Natural killer cell treated with Interleukin-12 subunit alpha and Interleukin-12 subunit beta and Interleukin-15 and Interleukin-18, amount 100 ng/mL, for 72 hours (primary cell): ENCODE results near the gene B4GAT1. TPM values are rescaled to one million over a fixed set of nuclear protein-coding genes. Genes with fewer than 3 reads are reported as not detected.
"Not testable (repeated sequence)": the region's sequence is repeated elsewhere in the genome, so short reads cannot be mapped to it uniquely, and the experiment has no call there.

ENCODE experiments used
- ATAC-seq, 2 donors: fragments of 150-1000 bp; cut with Tn5 transposase in 1 of 2; sonication (Bioruptor Pico), chemical (Tn5 transposase) in 1 of 2; 2 replicates each; pipeline ENCODE4 v1.10.0; 2021
- DNase-seq: peaks from one replicate; pipeline ENCODE4 v3.0.0; 2022; ENCODE audit warnings: low spot score
- H3K27ac Mint-ChIP-seq, 2 donors: 1 replicate in 1 of 2; 2 replicates in 1 of 2; pipeline ENCODE4 v1.8.0; 2022; ENCODE audit warnings: mixed read lengths in 2 of 2, mild to moderate bottlenecking in 1 of 2, moderate library complexity in 1 of 2
- H3K27me3 Mint-ChIP-seq, 2 donors: 1 replicate in 1 of 2; 2 replicates in 1 of 2; pipeline ENCODE4 v1.8.0; 2022; ENCODE audit warnings: mixed read lengths in 2 of 2
- H3K36me3 Mint-ChIP-seq: one replicate; pipeline ENCODE4 v1.8.0; 2022; ENCODE audit warnings: mixed read lengths
- H3K4me1 Mint-ChIP-seq, 2 donors: 1 replicate in 1 of 2; 2 replicates in 1 of 2; pipeline ENCODE4 v1.8.0; 2022; ENCODE audit warnings: low read depth in 2 of 2, mixed read lengths in 2 of 2, mild to moderate bottlenecking in 1 of 2
- H3K4me3 Mint-ChIP-seq: one replicate; pipeline ENCODE4 v1.8.0; 2022; ENCODE audit warnings: mixed read lengths
- H3K9me3 Mint-ChIP-seq: 2 replicates; pipeline ENCODE4 v1.8.0; 2022; ENCODE audit warnings: mixed read lengths
- total RNA-seq, 2 donors: library from RNA; stranded (reverse); gene quantifications; one replicate each; pipeline ENCODE4 v1.2.3, GENCODE V29; 2022

B4GAT1 gene
- 1 to 10 TPM; 3.5 to 5.4 TPM for total RNA-seq

- DNase-seq (peak; percentile 83), ATAC-seq (peak; percentile 76 to 80)
- Mint-ChIP-seq H3K4me1 (peaks cover 29 to 39% of the 10 kb centered on the region in 2 donors), H3K27me3 (peaks cover 0 to 2% of the 10 kb centered on the region in 2 donors), H3K27ac (peak within 1 kb of the TSS; percentile 89 to 99), H3K36me3 (peaks cover 7% of the 10 kb centered on the region), H3K9me3 (no peaks in the 10 kb centered on the region), H3K4me3 (peak within 1 kb of the TSS; percentile 89)
These were observed at the start of gene B4GAT1 for GRCh38 chr11:66347425-66348276. TSS of gene B4GAT1 (minus strand) at chr11:66347629. CDS start at chr11:66347545, 84 bp downstream.

DNA sequence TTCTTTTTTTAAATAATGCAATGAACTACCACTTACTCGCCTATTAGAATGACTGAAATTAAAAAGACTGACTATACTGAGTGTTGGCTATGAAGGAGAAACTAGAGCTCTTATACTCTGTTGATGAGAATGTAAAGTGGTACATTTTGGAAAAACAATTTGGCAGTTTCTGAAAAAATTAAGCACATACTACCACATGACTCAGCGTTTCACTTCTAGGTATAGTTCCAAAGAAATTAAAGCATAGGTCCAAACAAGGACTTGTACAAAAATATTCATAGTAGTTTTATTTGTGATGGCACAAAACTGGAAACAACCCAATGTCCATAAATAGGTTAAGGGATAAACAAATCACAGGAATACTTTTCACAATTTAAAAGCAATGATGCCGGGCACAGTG is 46.5 kb upstream of the B4GAT1 start:
- ATAC-seq (no peak), DNase-seq (no peak)
- H3K9me3 Mint-ChIP-seq, result no peaks in the 10 kb centered on the region
- H3K27me3 Mint-ChIP-seq, result peaks cover 8 to 20% of the 10 kb centered on the region in 2 donors
- H3K27ac Mint-ChIP-seq, result no peak overlapping the region
- no peaks in the 10 kb centered on the region for H3K36me3 Mint-ChIP-seq
- no peaks in the 10 kb centered on the region for H3K4me1 Mint-ChIP-seq
- no peak overlapping the region for H3K4me3 Mint-ChIP-seq

DNA sequence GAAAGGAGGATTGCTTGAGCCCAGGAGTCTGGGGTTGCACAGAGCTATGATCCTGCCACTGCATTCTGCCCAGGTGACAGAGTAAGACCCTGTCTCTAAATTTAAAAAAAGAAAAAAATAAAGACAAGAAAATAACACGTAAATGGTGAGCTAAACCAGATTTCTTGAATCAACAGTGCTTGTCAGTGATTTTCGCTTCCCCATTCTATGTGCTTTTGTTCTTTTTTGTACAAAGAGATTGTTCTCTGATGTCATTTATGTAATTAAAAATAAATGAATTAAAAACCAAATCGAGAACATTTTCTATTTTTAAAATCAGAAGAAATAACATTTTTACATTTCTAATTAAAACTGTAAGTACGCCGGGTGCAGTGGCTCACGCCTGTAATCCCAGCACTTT is 43.9 kb upstream of the B4GAT1 start:
- ATAC-seq (no peak), DNase-seq (no peak)
- H3K27ac Mint-ChIP-seq, result no peak overlapping the region
- H3K27me3 Mint-ChIP-seq, result peaks cover 6 to 16% of the 10 kb centered on the region in 2 donors
- H3K4me1 Mint-ChIP-seq, result peaks cover under 1 to 1% of the 10 kb centered on the region in 2 donors
- H3K4me3 Mint-ChIP-seq, result no peak overlapping the region
- no peaks in the 10 kb centered on the region for H3K36me3 Mint-ChIP-seq
- H3K9me3 Mint-ChIP-seq, result no peaks in the 10 kb centered on the region

GRCh38 chr11:66388780-66389386 is 41.5 kb upstream of the B4GAT1 start:
- Mint-ChIP-seq H3K27ac (no peak overlapping the region), H3K27me3 (peaks cover 6 to 15% of the 10 kb centered on the region in 2 donors), H3K4me1 (peaks cover 4 to 6% of the 10 kb centered on the region in 2 donors), H3K9me3 (no peaks in the 10 kb centered on the region), H3K4me3 (no peak overlapping the region), H3K36me3 (no peaks in the 10 kb centered on the region)
- ATAC-seq, result peak; percentile 57 to 65
- DNase-seq, result no peak

DNA sequence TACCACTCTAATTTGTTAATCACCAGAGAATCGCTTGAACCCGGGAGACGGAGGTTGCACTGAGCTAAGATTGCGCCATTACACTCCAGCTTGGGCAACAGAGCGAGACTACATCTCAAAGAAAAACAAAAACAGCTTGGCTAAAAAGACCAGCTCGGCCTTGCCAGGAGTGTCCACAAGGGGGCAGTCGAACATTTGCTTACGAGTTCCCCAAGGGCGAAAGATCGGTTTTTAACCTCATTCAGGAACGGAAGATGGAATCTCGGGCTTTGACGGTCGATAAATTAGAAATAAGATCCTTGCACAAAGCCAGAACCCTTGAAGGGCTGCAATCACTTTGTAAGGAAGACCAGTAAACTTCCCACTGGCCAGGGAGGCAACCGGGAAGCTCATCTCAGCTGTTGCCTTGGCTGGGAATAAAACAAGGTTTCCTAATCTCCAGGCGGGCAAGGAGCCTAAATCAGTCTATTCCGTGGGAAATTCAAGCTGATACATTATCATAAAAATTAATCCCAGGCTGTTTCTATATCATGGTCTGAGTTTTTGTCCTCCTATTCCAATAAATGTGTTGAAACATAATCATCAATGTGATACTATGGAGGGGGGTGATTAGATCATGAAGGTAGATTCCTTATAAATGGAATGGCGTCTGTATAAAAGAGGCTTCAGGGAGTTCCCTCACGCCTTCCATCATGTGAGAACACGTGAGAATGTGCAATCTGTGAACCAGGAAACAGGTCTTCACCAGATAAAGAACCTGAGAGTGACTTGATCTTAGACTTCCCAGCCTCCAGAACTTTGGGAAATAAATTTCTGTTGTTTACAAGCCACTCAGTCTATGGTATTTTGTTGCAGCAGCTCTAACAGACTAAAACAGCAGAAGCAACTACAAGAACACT is 39.0 kb upstream of the B4GAT1 start:
- peak overlapping the region in 1 of 2 donors; percentile 48 for H3K27ac Mint-ChIP-seq
- no peaks in the 10 kb centered on the region for H3K9me3 Mint-ChIP-seq
- ATAC-seq, result peak; percentile 52 to 71
- H3K36me3 Mint-ChIP-seq, result no peaks in the 10 kb centered on the region
- peaks cover 4 to 6% of the 10 kb centered on the region in 2 donors for H3K4me1 Mint-ChIP-seq
- peaks cover 6 to 15% of the 10 kb centered on the region in 2 donors for H3K27me3 Mint-ChIP-seq
- peak; percentile 76 for DNase-seq
- peak overlapping the region; percentile 26 for H3K4me3 Mint-ChIP-seq

DNA sequence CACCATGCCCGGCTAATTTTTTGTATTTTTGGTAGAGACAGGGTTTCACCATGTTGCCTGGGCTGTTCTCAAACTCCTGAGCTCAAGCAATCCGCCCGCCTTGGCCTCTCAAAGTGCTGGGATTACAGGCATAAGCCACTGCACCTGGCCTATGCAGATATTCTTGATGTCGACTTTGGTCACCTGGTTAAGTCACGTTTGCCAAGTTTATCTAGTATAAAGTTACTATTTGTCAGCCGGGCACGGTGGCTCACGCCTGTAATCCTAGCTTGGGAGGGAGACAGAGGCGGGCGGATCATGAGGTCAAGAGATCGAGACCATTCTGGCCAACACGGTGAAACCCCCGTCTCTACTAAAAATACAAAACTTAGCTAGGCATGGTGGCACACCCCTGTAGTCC is 36.9 kb upstream of the B4GAT1 start:
- H3K4me1 Mint-ChIP-seq, H3K9me3 Mint-ChIP-seq, H3K4me3 Mint-ChIP-seq, H3K36me3 Mint-ChIP-seq, H3K27ac Mint-ChIP-seq, H3K27me3 Mint-ChIP-seq, ATAC-seq, DNase-seq: not testable (repeated sequence)

DNA sequence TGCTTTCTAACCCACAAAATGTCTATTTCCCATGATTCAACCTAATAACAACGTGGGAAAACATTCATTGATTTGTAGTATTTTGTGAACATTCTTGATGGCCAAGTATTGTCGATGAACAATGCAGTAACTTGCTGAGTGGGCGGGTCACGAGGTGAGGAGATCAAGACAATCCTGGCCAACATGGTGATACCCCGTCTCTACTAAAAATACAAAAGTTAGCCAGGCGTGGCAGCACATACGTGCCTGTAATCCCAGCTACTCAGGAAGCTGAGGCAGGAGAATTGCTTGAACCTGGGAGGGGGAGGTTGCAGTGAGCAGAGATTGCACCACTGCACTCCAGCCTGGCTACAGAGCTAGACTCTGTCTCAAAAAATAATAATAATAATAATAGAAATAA is 32.8 kb upstream of the B4GAT1 start:
- H3K27me3 Mint-ChIP-seq, H3K4me1 Mint-ChIP-seq, ATAC-seq, H3K36me3 Mint-ChIP-seq, H3K9me3 Mint-ChIP-seq, H3K4me3 Mint-ChIP-seq, DNase-seq, H3K27ac Mint-ChIP-seq: not testable (repeated sequence)

DNA sequence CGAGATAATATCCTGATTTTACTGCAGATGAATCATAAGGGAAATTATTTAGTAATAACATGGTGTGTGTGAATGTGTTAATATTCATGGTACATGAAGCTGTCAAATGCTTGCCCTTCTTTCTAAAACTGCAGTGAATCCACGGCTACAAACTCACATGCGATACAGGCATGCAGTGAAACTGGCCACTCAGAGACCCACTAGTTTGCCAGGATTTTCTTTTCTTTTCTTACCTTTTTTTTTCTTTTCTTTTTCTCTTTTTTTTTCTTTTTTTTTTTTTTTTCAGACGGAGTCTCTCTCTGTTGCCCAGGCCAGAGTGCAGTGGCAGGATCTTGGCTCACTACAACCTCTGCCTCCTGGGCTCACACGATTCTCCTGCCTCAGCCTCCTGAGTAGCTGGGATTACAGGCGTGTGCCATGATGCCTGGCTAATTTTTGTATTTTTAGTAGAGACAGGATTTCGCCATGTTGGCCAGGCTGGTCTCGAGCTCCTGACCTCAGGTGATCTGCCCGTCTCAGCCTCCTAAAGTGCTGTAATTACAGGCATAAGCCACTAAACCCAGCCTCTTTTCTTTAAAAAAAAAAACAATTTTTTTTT is 26.4 kb upstream of the B4GAT1 start:
- not testable (repeated sequence) for H3K27ac Mint-ChIP-seq, DNase-seq, H3K4me3 Mint-ChIP-seq, H3K36me3 Mint-ChIP-seq, H3K9me3 Mint-ChIP-seq, H3K27me3 Mint-ChIP-seq, ATAC-seq
- peaks cover 0 to 11% of the 10 kb centered on the region in 2 donors for H3K4me1 Mint-ChIP-seq

DNA sequence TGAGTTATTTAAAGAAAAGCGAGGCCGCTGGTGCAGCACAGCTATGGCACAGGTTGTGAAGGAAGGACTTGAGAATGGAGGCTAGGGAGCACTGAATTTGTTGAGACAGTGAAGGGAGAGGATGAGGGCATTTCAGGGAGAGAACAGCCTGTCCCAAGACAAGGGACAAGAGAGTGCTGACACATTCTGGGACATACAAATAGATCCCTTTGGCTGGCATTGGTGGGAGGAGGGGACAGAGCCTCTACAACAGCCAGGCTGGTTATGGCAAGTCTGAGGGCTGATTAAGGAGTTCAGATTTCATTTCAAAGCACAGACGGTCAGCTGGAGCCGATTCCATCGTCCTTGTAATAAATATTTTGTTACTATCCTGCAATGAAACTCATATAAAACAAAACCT is 25.8 kb upstream of the B4GAT1 start:
- peaks cover 0 to 11% of the 10 kb centered on the region in 2 donors for H3K4me1 Mint-ChIP-seq
- H3K4me3 Mint-ChIP-seq, result no peak overlapping the region
- H3K27me3 Mint-ChIP-seq, result peaks cover 0 to 6% of the 10 kb centered on the region in 2 donors
- no peaks in the 10 kb centered on the region for H3K9me3 Mint-ChIP-seq
- H3K36me3 Mint-ChIP-seq, result no peaks in the 10 kb centered on the region
- ATAC-seq (no peak), DNase-seq (no peak)
- H3K27ac Mint-ChIP-seq, result no peak overlapping the region

DNA sequence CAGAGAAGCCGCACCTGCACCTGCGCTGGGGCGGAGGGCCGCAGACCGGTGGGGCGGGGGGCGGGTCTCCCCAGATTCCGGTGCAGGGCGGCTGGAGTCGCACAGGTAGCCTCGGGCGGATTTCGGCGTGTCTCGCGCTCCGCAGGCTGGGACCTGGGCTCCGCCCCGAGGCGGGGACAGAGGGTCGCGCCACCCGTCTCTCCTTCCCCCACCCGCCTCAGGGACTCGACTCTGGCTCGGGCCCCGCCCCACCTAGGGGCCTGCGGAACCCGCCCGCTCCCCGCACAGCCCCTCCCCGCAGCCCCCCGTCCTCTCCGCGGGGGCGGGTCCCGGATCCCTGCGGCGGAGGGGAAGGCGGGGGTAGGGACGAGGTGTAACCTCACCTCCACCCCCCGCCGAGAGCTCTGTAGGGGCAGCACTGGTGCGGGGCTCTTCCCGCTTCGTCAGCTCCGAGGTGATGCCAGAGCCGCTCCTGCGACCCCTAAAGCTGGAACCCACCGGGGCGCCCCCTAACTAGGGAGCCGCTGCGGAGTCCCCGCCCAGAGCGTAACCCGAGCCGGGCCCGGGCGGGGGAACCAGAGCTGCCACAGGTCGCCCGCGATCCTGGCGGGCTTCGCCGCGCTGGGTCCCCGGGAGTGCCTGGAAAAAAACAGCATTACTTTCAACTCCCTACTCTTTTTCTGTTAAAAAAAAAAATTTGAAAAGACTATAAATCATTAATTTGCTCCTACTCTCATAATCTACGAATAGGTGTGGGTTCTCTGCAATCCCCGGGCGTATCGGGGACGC is 24.4 kb upstream of the B4GAT1 start, which contains the start of gene SLC29A2:
Gene SLC29A2, minus strand, starts transcription at position 134 of the 789 bp plus-strand sequence. CDS start 169 bp downstream, outside the sequence.
- Mint-ChIP-seq H3K27ac (peak within 1 kb of the TSS; percentile 26 to 61), H3K27me3 (peaks cover 0 to 2% of the 10 kb centered on the region in 2 donors), H3K4me1 (peaks cover 0 to 11% of the 10 kb centered on the region in 2 donors), H3K36me3 (no peaks in the 10 kb centered on the region), H3K4me3 (peak within 1 kb of the TSS; percentile 77), H3K9me3 (no peaks in the 10 kb centered on the region)
- DNase-seq (peak; percentile 65), ATAC-seq (peak; percentile 86 to 87)

- no peak overlapping the region for H3K27ac Mint-ChIP-seq
- no peaks in the 10 kb centered on the region for H3K27me3 Mint-ChIP-seq
- no peak for ATAC-seq
- no peak for DNase-seq
- no peaks in the 10 kb centered on the region for H3K36me3 Mint-ChIP-seq
- H3K9me3 Mint-ChIP-seq, result no peaks in the 10 kb centered on the region
- no peak overlapping the region for H3K4me3 Mint-ChIP-seq
- peaks cover 0 to 11% of the 10 kb centered on the region in 2 donors for H3K4me1 Mint-ChIP-seq
These were observed 21.9 kb upstream of the B4GAT1 start for GRCh38 chr11:66369073-66369894.

DNA sequence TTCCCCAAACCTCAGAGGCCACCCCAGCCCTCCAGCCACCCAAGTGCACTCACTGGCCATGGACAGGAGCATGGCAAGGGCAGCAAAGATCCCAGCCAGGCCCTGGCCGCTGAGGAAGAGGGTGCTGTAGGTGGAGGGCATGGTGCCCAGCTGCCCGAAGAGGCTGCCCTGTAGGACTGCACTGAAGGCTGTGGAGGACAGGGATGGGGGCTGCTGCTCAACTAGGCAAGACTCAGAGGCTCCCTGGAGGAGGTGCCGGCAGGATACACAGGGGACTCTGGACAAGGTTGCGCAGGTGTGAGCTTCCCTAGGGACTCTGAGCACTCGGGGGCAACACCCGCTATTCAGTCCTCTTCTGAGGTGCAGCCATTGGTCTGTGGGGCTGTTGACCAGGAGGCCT is 21.1 kb upstream of the B4GAT1 start:
- H3K27me3 Mint-ChIP-seq, result no peaks in the 10 kb centered on the region
- peaks cover 0 to 11% of the 10 kb centered on the region in 2 donors for H3K4me1 Mint-ChIP-seq
- H3K9me3 Mint-ChIP-seq, result no peaks in the 10 kb centered on the region

More for the DNA sequence above, 21.1 kb upstream of the B4GAT1 start:
- H3K4me3 Mint-ChIP-seq, result no peak overlapping the region
- ATAC-seq (no peak), DNase-seq (no peak)
- H3K27ac Mint-ChIP-seq, result no peak overlapping the region
- H3K36me3 Mint-ChIP-seq, result no peaks in the 10 kb centered on the region
